ENCODE results near the gene FRRS1L.

- TF ChIP-seq EGR1 (IDR thresholded peaks at IDR 0.05) (no peak), YY1 (IDR thresholded peaks at IDR 0.05; ENCODE audit: low read depth) (no peak), USF1 (IDR thresholded peaks at IDR 0.05) (no peak), MAX (IDR thresholded peaks at IDR 0.05) (peak; percentile 49; the same call in 1 of the 2 replicates), TAF1 (IDR thresholded peaks at IDR 0.05; ENCODE audit: low read depth) (no peak)
These were observed 68.7 kb downstream of the FRRS1L start for GRCh38 chr9:109098171-109098959.

Measured in Ishikawa (cell line).